Kidney epithelial cell (primary cell): Measurements from ENCODE around the gene DYRK1B. TPM values are rescaled to one million over a fixed set of nuclear protein-coding genes. Genes with fewer than 3 reads are reported as not detected.

ENCODE experiments used
- DNase-seq: peaks from one replicate; pipeline ENCODE4 v3.0.0-alpha.2; 2010; ENCODE audit warnings: low read depth
- H3K27me3 ChIP-seq: 2 replicates; pipeline ENCODE4 v1.6.0; 2011; ENCODE audit warnings: low read length; ENCODE audit not compliant: control insufficient read depth, insufficient read depth
- H3K36me3 ChIP-seq: 2 replicates; pipeline ENCODE4 v1.5.1; 2011; ENCODE audit warnings: low read length; ENCODE audit not compliant: control insufficient read depth, insufficient read depth
- H3K4me3 ChIP-seq: 2 replicates; pipeline ENCODE4 v1.5.1; 2011; ENCODE audit warnings: low read depth, mild to moderate bottlenecking, control low read depth, low read length
- CTCF ChIP-seq: IDR thresholded peaks from 2 replicates; pipeline ENCODE4 v1.5.1; 2011; ENCODE audit warnings: mild to moderate bottlenecking, moderate library complexity, low read length, control low read depth, inconsistent platforms; ENCODE audit not compliant: insufficient read depth, poor library complexity, severe bottlenecking
- total RNA-seq: library from RNA; depleted of rRNA; stranded (reverse); fragments of >200 nt; gene quantifications from 2 replicates; pipeline ENCODE4 v1.2.3, GENCODE V29; 2015

DYRK1B gene
- total RNA-seq, 1 donor from 2014 or later: 19.3 TPM

- peak; percentile 26 for TF ChIP-seq CTCF
- Histone ChIP-seq H3K36me3 (no peaks in the 10 kb centered on the region), H3K4me3 (peak overlapping the region; percentile 65), H3K27me3 (no peaks in the 10 kb centered on the region)
- DNase-seq: no peak
Observed at GRCh38 chr19:39845584-39845932, 11.6 kb upstream of the DYRK1B start.

GRCh38 chr19:39845172-39845571 lies 11.2 kb upstream of the DYRK1B start:
- TF ChIP-seq CTCF: no peak
- Histone ChIP-seq H3K4me3 (peak overlapping the region; percentile 65), H3K27me3 (no peaks in the 10 kb centered on the region), H3K36me3 (no peaks in the 10 kb centered on the region)
- no peak for DNase-seq

GRCh38 chr19:39843919-39844793 lies 10.2 kb upstream of the DYRK1B start:
- no peaks in the 10 kb centered on the region for H3K27me3 ChIP-seq
- TF ChIP-seq CTCF: peak; percentile 66
- no peak overlapping the region for H3K4me3 ChIP-seq
- no peaks in the 10 kb centered on the region for H3K36me3 ChIP-seq
- no peak for DNase-seq

- DNase-seq: no peak
- no peak overlapping the region for H3K4me3 ChIP-seq
- TF ChIP-seq CTCF: no peak
Observed at GRCh38 chr19:39842693-39843435, 8.9 kb upstream of the DYRK1B start.

GRCh38 chr19:39841041-39841440 lies 7.1 kb upstream of the DYRK1B start:
- no peak overlapping the region for H3K4me3 ChIP-seq
- peaks cover 2% of the 10 kb centered on the region for H3K36me3 ChIP-seq
- TF ChIP-seq CTCF: no peak
- no peak for DNase-seq
- H3K27me3 ChIP-seq: no peaks in the 10 kb centered on the region

More at GRCh38 chr19:39842693-39843435, 8.9 kb upstream of the DYRK1B start:
- H3K27me3 ChIP-seq: no peaks in the 10 kb centered on the region
- no peaks in the 10 kb centered on the region for H3K36me3 ChIP-seq
